Trophoblast cell (in vitro differentiated cells and primary cell): Measurements from ENCODE around the gene PCDHGB7.
"Not testable (repeated sequence)": the region's sequence is repeated elsewhere in the genome, so short reads cannot be mapped to it uniquely, and the experiment has no call there.

Source experiments
- DNase-seq, 2 donors: peaks; one replicate each; pipeline ENCODE4 v3.0.0-alpha.2; 2016
- H2AFZ ChIP-seq: 2 replicates; pipeline ENCODE4 v1.6.1; 2013; ENCODE audit warnings: low read length, moderate library complexity, mild to moderate bottlenecking; ENCODE audit not compliant: insufficient read depth, poor library complexity
- H2AK5ac ChIP-seq: 2 replicates; pipeline ENCODE4 v1.6.1; 2013; ENCODE audit warnings: mild to moderate bottlenecking, low read length
- H2BK120ac ChIP-seq: 2 replicates; pipeline ENCODE4 v1.6.1; 2013; ENCODE audit warnings: low read length, mild to moderate bottlenecking, moderate library complexity; ENCODE audit not compliant: insufficient read depth, poor library complexity
- H2BK12ac ChIP-seq: 2 replicates; pipeline ENCODE4 v1.6.1; 2013; ENCODE audit warnings: mild to moderate bottlenecking, low read length, moderate library complexity
- H2BK5ac ChIP-seq: 2 replicates; pipeline ENCODE4 v1.6.1; 2013; ENCODE audit warnings: low read length, low read depth, moderate library complexity, mild to moderate bottlenecking; ENCODE audit not compliant: poor library complexity
- H3K14ac ChIP-seq: 2 replicates; pipeline ENCODE4 v1.6.1; 2013; ENCODE audit warnings: mild to moderate bottlenecking, low read length
- H3K18ac ChIP-seq: 2 replicates; pipeline ENCODE4 v1.6.1; 2013; ENCODE audit warnings: mild to moderate bottlenecking, low read length
- H3K23ac ChIP-seq: 2 replicates; pipeline ENCODE4 v1.6.1; 2013; ENCODE audit warnings: low read length
- H3K27ac ChIP-seq: 2 replicates; pipeline ENCODE4 v1.5.1; 2013; ENCODE audit warnings: low read depth, mild to moderate bottlenecking, inconsistent platforms, low read length, moderate library complexity
- H3K27me3 ChIP-seq: 2 replicates; pipeline ENCODE4 v1.6.1; 2013; ENCODE audit warnings: inconsistent platforms, mild to moderate bottlenecking, low read length, moderate library complexity; ENCODE audit not compliant: insufficient read depth
- H3K36me3 ChIP-seq, 2 experiments: 1 replicate in 1 of 2; 2 replicates in 1 of 2; pipeline ENCODE4 v1.6.1; 2013; ENCODE audit warnings: low read length in 2 of 2, mild to moderate bottlenecking in 2 of 2, moderate library complexity in 1 of 2; ENCODE audit not compliant: insufficient read depth in 2 of 2, control insufficient read depth in 1 of 2
- H3K4ac ChIP-seq: 2 replicates; pipeline ENCODE4 v1.6.1; 2013; ENCODE audit warnings: low read depth, mild to moderate bottlenecking, low read length, moderate library complexity
- H3K4me1 ChIP-seq, 2 experiments: 1 replicate in 1 of 2; 2 replicates in 1 of 2; pipeline ENCODE4 v1.6.1; 2013; ENCODE audit warnings: low read length in 2 of 2, mild to moderate bottlenecking in 2 of 2, moderate library complexity in 1 of 2; ENCODE audit not compliant: insufficient read depth in 2 of 2, control insufficient read depth in 1 of 2
- H3K4me2 ChIP-seq: 2 replicates; pipeline ENCODE4 v1.6.1; 2013; ENCODE audit warnings: inconsistent platforms, mild to moderate bottlenecking, low read length, moderate library complexity
- H3K4me3 ChIP-seq: 2 replicates; pipeline ENCODE4 v1.5.1; 2013; ENCODE audit warnings: mild to moderate bottlenecking, low read depth, low read length, inconsistent platforms
- H3K79me1 ChIP-seq: one replicate; pipeline ENCODE4 v1.6.1; 2013; ENCODE audit warnings: low read length
- H3K79me2 ChIP-seq: 2 replicates; pipeline ENCODE4 v1.6.1; 2013; ENCODE audit warnings: low read length, mild to moderate bottlenecking; ENCODE audit not compliant: control insufficient read depth, insufficient read depth, poor library complexity
- H3K9ac ChIP-seq: 2 replicates; pipeline ENCODE4 v1.6.1; 2013; ENCODE audit warnings: mild to moderate bottlenecking, low read length
- H3K9me3 ChIP-seq: 2 replicates; pipeline ENCODE4 v1.6.1; 2013; ENCODE audit warnings: low read depth, mild to moderate bottlenecking, control low read depth, inconsistent platforms, low read length; ENCODE audit not compliant: insufficient read depth
- H4K12ac ChIP-seq: 2 replicates; pipeline ENCODE4 v1.6.1; 2013; ENCODE audit warnings: low read depth, mild to moderate bottlenecking, low read length, moderate library complexity
- H4K8ac ChIP-seq: 2 replicates; pipeline ENCODE4 v1.6.1; 2013; ENCODE audit warnings: low read depth, mild to moderate bottlenecking, low read length, moderate library complexity
- H4K91ac ChIP-seq: one replicate; pipeline ENCODE4 v1.6.1; 2013; ENCODE audit warnings: low read depth, mild to moderate bottlenecking, low read length, moderate library complexity
- WGBS: extraction: QIAGEN DNeasy Blood & Tissue Kit; methylation state at CpG from one replicate; pipeline ENCODE4 v1.1.7; 2013; ENCODE audit warnings: missing lambda C conversion rate; ENCODE audit not compliant: insufficient read length, insufficient coverage; ENCODE audit errors: extremely low coverage; 5-methylcytosine and 5-hydroxymethylcytosine counted together

Gene PCDHGB7

DNA sequence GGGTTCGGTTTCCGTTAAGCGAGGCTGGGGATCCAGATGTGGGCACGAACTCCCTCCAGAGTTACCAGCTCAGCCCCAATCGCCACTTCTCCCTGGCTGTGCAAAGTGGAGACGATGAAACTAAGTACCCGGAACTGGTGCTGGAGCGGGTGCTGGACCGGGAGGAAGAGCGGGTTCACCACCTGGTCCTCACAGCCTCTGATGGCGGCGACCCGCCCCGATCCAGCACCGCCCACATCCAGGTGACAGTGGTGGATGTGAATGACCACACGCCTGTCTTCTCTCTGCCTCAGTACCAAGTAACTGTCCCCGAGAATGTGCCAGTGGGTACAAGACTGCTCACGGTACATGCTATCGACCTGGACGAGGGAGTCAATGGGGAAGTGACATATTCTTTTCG is 34.1 kb upstream of the PCDHGB7 start:
- Histone ChIP-seq H2BK5ac (no peak overlapping the region), H2AK5ac (no peak overlapping the region), H2AFZ (no peak overlapping the region), H3K79me1 (no peaks in the 10 kb centered on the region), H3K4me1 (no peaks in the 10 kb centered on the region), H3K9me3 (peaks cover 23% of the 10 kb centered on the region), H3K4ac (no peak overlapping the region), H2BK120ac (no peak overlapping the region), H4K91ac (no peak overlapping the region), H3K14ac (no peak overlapping the region), H3K4me2 (no peak overlapping the region), H3K9ac (no peak overlapping the region), H2BK12ac (no peak overlapping the region), H3K23ac (no peak overlapping the region), H3K36me3 (peaks cover 0 to under 1% of the 10 kb centered on the region in 2 experiments), H3K4me3 (no peak overlapping the region), H4K8ac (no peak overlapping the region), H3K27me3 (no peaks in the 10 kb centered on the region), H3K27ac (no peak overlapping the region), H3K79me2 (no peaks in the 10 kb centered on the region), H3K18ac (no peak overlapping the region), H4K12ac (no peak overlapping the region)
- no peak for DNase-seq
- no CpG with 5 or more reads among the region's 21 CpGs for WGBS

DNA sequence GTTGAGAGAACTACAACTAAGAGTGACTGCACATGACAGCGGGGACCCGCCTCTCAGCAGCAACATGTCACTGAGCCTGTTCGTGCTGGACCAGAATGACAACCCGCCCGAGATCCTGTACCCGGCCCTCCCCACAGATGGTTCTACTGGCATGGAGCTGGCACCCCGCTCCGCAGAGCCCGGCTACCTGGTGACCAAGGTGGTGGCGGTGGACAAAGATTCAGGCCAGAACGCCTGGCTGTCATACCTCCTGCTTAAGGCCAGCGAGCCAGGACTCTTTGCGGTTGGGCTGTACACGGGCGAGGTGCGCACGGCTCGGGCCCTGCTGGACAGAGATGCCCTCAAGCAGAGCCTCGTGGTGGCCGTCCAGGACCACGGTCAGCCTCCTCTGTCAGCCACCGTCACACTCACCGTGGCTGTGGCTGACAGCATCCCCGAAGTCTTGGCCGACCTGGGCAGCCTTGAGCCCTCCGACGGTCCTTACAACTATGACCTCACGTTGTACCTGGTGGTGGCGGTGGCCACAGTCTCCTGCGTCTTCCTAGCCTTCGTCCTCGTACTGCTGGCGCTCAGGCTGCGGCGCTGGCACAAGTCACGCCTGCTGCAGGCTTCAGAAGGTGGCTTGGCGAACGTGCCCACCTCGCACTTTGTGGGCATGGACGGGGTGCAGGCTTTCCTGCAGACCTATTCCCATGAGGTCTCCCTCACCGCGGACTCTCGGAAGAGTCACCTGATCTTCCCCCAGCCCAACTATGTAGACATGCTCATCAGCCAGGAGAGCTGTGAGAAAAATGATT is 32.8 kb upstream of the PCDHGB7 start:
- WGBS: no CpG with 5 or more reads among the region's 43 CpGs
- Histone ChIP-seq H2AK5ac (no peak overlapping the region), H3K14ac (no peak overlapping the region), H3K27me3 (no peaks in the 10 kb centered on the region), H4K8ac (no peak overlapping the region), H3K79me1 (no peaks in the 10 kb centered on the region), H3K79me2 (no peaks in the 10 kb centered on the region), H3K27ac (no peak overlapping the region), H4K91ac (no peak overlapping the region), H3K18ac (no peak overlapping the region), H3K4me3 (no peak overlapping the region), H2BK12ac (no peak overlapping the region), H3K4me2 (no peak overlapping the region), H3K9me3 (peaks cover 34% of the 10 kb centered on the region), H3K23ac (no peak overlapping the region), H3K36me3 (peaks cover 6 to 9% of the 10 kb centered on the region in 2 experiments), H2AFZ (no peak overlapping the region), H2BK5ac (no peak overlapping the region), H3K9ac (no peak overlapping the region), H3K4me1 (no peaks in the 10 kb centered on the region), H3K4ac (no peak overlapping the region), H2BK120ac (no peak overlapping the region), H4K12ac (no peak overlapping the region)
- DNase-seq: no peak

DNA sequence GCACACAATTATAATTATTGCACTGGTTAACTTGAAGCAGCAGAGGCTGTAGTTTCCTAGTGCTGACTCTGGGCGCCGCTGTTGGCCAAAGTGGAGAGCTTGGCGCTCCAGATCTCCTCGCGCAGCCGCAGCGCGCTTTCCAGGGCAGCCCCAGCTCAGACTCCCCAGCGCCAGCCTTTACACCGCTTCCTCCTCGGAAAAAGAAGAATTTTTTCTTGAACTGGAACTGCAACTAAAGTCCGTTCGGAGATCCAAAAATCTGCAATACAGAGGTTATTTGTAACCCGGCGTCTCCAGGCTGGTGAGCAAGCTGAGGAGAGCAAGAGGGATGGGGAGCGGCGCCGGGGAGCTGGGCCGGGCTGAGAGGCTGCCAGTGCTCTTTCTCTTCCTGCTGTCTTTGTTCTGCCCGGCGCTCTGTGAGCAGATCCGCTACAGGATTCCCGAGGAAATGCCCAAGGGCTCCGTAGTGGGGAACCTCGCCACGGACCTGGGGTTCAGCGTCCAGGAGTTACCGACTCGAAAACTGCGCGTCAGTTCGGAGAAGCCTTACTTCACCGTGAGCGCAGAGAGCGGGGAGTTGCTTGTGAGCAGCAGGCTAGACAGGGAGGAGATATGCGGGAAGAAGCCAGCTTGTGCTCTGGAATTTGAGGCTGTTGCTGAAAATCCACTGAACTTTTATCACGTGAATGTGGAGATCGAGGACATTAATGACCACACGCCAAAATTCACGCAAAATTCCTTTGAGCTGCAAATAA is 29.7 kb upstream of the PCDHGB7 start, which contains the start of gene PCDHGB4:
Gene PCDHGB4, plus strand, starts transcription at position 142 of the 755 bp plus-strand sequence. Its CDS starts 187 bp downstream, at position 329.
- H2BK5ac ChIP-seq, H3K9ac ChIP-seq, H3K79me1 ChIP-seq, H3K4me1 ChIP-seq, H3K23ac ChIP-seq, H4K91ac ChIP-seq, H3K18ac ChIP-seq, H2AFZ ChIP-seq, H4K12ac ChIP-seq, H3K4ac ChIP-seq, H2AK5ac ChIP-seq, H4K8ac ChIP-seq, H2BK12ac ChIP-seq, H2BK120ac ChIP-seq, H3K27me3 ChIP-seq, H3K27ac ChIP-seq, H3K14ac ChIP-seq, H3K79me2 ChIP-seq: not testable (repeated sequence)
- WGBS: no CpG with 5 or more reads among the region's 40 CpGs
- Histone ChIP-seq H3K4me2 (peak within 1 kb of the TSS; percentile 54), H3K9me3 (peaks cover 38% of the 10 kb centered on the region), H3K36me3 (peaks cover 10 to 13% of the 10 kb centered on the region in 2 experiments), H3K4me3 (peak within 1 kb of the TSS; percentile 48)
- DNase-seq: peak in 1 of 2 donors; percentile 47

DNA sequence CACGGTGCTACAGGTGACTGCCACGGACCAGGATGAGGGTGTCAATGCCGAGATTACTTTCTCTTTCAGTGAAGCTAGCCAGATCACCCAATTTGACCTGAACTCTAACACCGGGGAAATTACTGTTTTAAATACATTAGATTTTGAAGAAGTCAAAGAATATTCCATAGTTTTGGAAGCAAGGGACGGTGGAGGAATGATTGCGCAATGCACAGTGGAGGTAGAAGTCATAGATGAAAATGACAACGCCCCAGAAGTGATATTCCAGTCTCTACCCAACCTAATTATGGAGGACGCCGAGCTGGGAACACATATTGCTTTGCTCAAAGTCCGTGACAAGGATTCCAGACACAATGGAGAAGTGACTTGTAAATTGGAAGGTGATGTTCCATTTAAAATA is 28.8 kb upstream of the PCDHGB7 start:
- DNase-seq: no peak
- Histone ChIP-seq H3K79me2 (no peaks in the 10 kb centered on the region), H3K14ac (no peak overlapping the region), H2BK5ac (no peak overlapping the region), H2BK120ac (no peak overlapping the region), H2BK12ac (no peak overlapping the region), H3K27me3 (no peaks in the 10 kb centered on the region), H3K27ac (no peak overlapping the region), H4K91ac (no peak overlapping the region), H3K36me3 (peaks cover 16 to 20% of the 10 kb centered on the region in 2 experiments), H3K18ac (no peak overlapping the region), H4K12ac (no peak overlapping the region), H2AK5ac (no peak overlapping the region), H3K4me1 (no peaks in the 10 kb centered on the region), H3K9ac (no peak overlapping the region), H3K9me3 (peaks cover 38% of the 10 kb centered on the region), H3K79me1 (no peaks in the 10 kb centered on the region), H3K4me2 (no peak overlapping the region), H4K8ac (no peak overlapping the region), H3K4ac (no peak overlapping the region), H3K23ac (no peak overlapping the region), H3K4me3 (peak overlapping the region; percentile 48), H2AFZ (no peak overlapping the region)
- WGBS: no CpG with 5 or more reads among the region's 10 CpGs
